Small intestine (tissue), 16 donors: ENCODE results near the gene IRX2. TPM values are rescaled to one million over a fixed set of nuclear protein-coding genes. Genes with fewer than 3 reads are reported as not detected.

ENCODE experiments used
- DNase-seq, 2 donors: peaks; one replicate each; pipeline versions ENCODE4 v3.0.0 to v3.0.0-alpha.2; 2013
- FAIRE-seq: peaks from 2 replicates; lab custom pipeline; 2012; peaks lifted over from hg19 to GRCh38; lab: Jason Lieb, UNC
- H3K27ac ChIP-seq, 3 donors: one replicate each; pipeline ENCODE4 v1.5.1; 2013; ENCODE audit warnings: low read length in 2 of 3, mild to moderate bottlenecking in 2 of 3, control low read depth in 1 of 3, inconsistent platforms in 1 of 3, low read depth in 1 of 3, moderate library complexity in 1 of 3
- H3K27me3 ChIP-seq, 3 donors: one replicate each; pipeline ENCODE4 v1.6.1; 2013; ENCODE audit warnings: low read length in 3 of 3, inconsistent platforms in 1 of 3; ENCODE audit not compliant: control insufficient read depth in 3 of 3, insufficient read depth in 3 of 3
- H3K36me3 ChIP-seq, 3 donors: one replicate each; pipeline ENCODE4 v1.6.1; 2013; ENCODE audit warnings: low read length in 3 of 3, inconsistent platforms in 1 of 3, low read depth in 1 of 3, mild to moderate bottlenecking in 1 of 3, moderate library complexity in 1 of 3; ENCODE audit not compliant: control insufficient read depth in 3 of 3, insufficient read depth in 2 of 3
- H3K4me1 ChIP-seq, 3 donors: one replicate each; pipeline ENCODE4 v1.6.1; 2013; ENCODE audit warnings: low read length in 2 of 3, inconsistent platforms in 1 of 3, low read depth in 1 of 3, mild to moderate bottlenecking in 1 of 3, moderate library complexity in 1 of 3; ENCODE audit not compliant: control insufficient read depth in 3 of 3, insufficient read depth in 2 of 3
- H3K4me3 ChIP-seq, 3 donors: one replicate each; pipeline ENCODE4 v1.5.1; 2013; ENCODE audit warnings: low read length in 3 of 3, control low read depth in 1 of 3, inconsistent platforms in 1 of 3, low read depth in 1 of 3, mild to moderate bottlenecking in 1 of 3, moderate library complexity in 1 of 3
- H3K9me3 ChIP-seq, 2 donors: one replicate each; pipeline ENCODE4 v1.6.1; 2013; ENCODE audit warnings: low read depth in 1 of 2, low read length in 1 of 2; ENCODE audit not compliant: control insufficient read depth in 2 of 2, insufficient read depth in 1 of 2
- WGBS, 3 donors: extraction: QIAGEN DNeasy Blood & Tissue Kit; methylation state at CpG; one replicate each; pipeline ENCODE4 v1.1.7; 2013; 5-methylcytosine and 5-hydroxymethylcytosine counted together
- long read RNA-seq, 10 donors: transcript quantifications; one replicate each; lab custom pipeline, GENCODE V29; 2026
- polyA plus RNA-seq, 4 donors: library from polyadenylated mRNA; stranded (reverse) in 3 of 4; unstranded in 1 of 4; fragments of 200-250 nt in 3 of 4; fragments of 120-200 nt in 1 of 4; gene quantifications; one replicate each; pipeline versions ENCODE4 v1.2.1 to v1.2.3, GENCODE V29; 2013
- donor health status: healthy with polysubstance abuse.
- donor health status: control.
- donor health status: control.
- donor health status: Bipolar disorder and iron deficiency.
- donor health status: healthy.

The IRX2 gene
- under 1 TPM in 1 of 4 donors, not detected in 3; 0.07 TPM for polyA plus RNA-seq
- long read RNA-seq, donor 1 = 0 reads
- long read RNA-seq, donor 2 = 0 reads
- long read RNA-seq, donor 3 = 0 reads
- long read RNA-seq, donor 4 = 0 reads
- long read RNA-seq, donor 5 = 0 reads
- long read RNA-seq, donor 6 = 0 reads
- long read RNA-seq, donor 7 = 0 reads
- long read RNA-seq, donor 8 = 0 reads
- long read RNA-seq, donor 9 = 0 reads
- long read RNA-seq, donor 10 = 0 reads

DNA sequence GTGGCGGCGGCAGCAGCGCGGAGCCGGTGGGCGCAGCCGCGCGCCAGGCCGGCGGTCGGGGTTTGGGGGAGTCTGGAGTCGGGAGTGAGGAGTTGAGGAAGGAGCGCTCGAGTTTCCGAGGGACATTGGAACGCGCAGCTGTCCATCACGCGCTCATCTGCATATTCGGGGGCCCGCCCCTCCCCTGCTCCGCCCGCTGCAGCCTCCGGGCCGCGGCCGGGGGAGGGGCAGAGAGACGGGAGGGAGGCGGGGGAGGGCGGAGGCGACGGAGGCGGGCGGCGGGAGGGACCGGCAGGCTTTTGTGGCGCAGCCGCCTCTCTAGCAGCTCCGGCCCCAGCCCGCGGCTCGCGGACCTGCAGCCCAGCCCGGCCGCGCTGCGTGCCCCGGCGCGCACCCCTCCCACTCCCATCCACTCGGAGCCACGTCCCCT, at the start of gene IRX2:
Gene IRX2 (minus strand): TSS at position 86 of the 430 bp plus-strand sequence. CDS start 264 bp downstream, outside the sequence.
- Histone ChIP-seq H3K9me3 (no peaks in the 10 kb centered on the region), H3K36me3 (no peaks in the 10 kb centered on the region), H3K27me3 (peaks cover 34 to 77% (median 63%) of the 10 kb centered on the region in 3 donors), H3K27ac (no peak within 1 kb of the TSS), H3K4me1 (peaks cover 0 to 3% (median 0%) of the 10 kb centered on the region in 3 donors), H3K4me3 (peak within 1 kb of the TSS in 1 of 3 donors; percentile 46)
- peak; percentile 53 to 61 for DNase-seq
- WGBS, 3 donors = 1 to 6% (median 2%) methylated on average over 14 to 52 of the region's 53 CpGs
- FAIRE-seq = no peak

DNA sequence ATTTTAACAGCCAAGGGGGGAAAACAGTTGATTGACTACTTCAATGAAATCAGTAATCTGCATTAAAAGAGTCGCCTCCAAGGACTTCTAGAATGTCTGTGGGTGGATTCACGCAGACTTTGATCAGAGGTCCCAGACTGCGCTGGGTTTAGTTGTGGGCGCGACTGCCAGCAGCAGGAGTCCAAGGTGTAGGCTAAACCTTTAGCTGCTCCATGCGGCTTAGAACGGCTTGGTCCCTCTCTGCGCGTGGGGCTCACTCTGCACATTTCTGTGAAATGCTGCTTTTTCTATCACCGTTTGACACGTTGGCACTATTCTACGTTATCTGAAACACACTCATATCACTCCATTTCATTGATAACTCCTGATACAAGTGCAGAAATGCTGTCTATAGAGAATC, 48.6 kb upstream of the IRX2 start:
- Histone ChIP-seq H3K9me3 (no peaks in the 10 kb centered on the region), H3K4me3 (no peak overlapping the region), H3K4me1 (no peaks in the 10 kb centered on the region), H3K36me3 (no peaks in the 10 kb centered on the region), H3K27me3 (no peaks in the 10 kb centered on the region), H3K27ac (no peak overlapping the region)
- FAIRE-seq (no peak), DNase-seq (peak in 1 of 2 donors; percentile 4)
- WGBS, 3 donors = 29 to 66% (median 56%) methylated on average over 12 of the region's 12 CpGs

DNA sequence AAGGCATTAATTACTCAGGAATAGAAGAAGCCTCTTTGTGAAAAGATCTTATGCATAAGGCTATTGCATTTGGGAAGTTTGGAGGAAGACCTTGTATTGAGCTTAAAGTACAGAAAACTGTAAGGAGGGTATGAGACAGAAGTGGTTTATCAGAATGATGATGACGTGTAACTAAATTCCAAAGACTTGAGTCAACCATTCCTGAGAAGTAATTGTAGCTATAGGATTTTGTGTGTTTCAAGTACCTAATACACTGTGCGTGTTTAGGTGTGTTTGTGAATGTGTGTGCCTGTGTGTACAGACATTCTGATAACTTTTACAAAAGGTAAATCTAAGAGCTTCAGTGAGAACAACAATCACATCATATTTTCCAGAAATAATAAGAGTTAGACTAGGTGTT, 46.5 kb upstream of the IRX2 start:
- no peak for DNase-seq
- no peak overlapping the region for H3K4me3 ChIP-seq
- no peaks in the 10 kb centered on the region for H3K36me3 ChIP-seq
- no peak for FAIRE-seq
- no peaks in the 10 kb centered on the region for H3K9me3 ChIP-seq
- no peaks in the 10 kb centered on the region for H3K27me3 ChIP-seq
- 45 to 73% (median 66%) methylated on average over 2 of the region's 2 CpGs for WGBS, 3 donors
- no peak overlapping the region for H3K27ac ChIP-seq
- H3K4me1 ChIP-seq = no peaks in the 10 kb centered on the region

DNA sequence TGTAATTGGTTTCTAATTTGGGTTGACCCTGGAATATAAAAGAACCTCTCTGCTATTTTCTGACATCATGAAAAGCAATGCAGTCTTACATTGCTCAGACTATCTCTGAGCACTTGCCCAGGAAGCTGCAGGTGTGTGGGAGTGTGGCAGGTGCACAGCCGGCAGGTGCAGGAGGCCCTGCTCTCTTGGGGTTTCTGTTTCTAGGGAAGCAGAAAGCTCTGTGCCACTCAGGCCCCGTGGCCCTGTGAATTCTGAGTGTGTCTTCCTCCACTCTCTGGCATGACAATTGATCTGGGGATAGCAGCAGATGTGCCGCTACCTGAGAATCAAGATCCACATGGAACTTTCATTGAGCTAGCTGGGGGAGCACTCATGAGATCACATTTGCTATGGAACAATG, 45.7 kb upstream of the IRX2 start:
- Histone ChIP-seq H3K27ac (no peak overlapping the region), H3K36me3 (no peaks in the 10 kb centered on the region), H3K4me1 (no peaks in the 10 kb centered on the region), H3K27me3 (no peaks in the 10 kb centered on the region), H3K4me3 (no peak overlapping the region), H3K9me3 (no peaks in the 10 kb centered on the region)
- DNase-seq (no peak), FAIRE-seq (no peak)
- WGBS, 3 donors = 16 to 49% (median 29%) methylated on average over 3 of the region's 3 CpGs

DNA sequence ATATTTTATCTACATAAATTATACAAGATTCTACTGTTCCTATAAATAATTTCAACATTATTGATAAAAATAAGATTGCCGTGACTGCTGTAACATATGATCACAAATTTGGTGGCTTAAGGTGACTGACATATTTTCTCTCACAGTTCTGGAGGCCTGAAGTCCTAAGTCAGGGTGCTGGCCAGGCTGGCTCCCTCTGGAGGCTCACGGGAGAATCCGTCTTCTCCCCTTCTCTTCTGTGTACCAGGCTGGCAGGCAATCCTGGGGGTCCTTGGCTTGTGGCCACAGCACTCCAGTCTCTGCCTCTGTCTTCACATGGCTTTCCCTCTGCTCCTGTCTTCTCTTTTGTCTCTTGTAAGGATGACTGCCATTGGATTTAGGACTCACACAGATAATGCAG, 31.7 kb upstream of the IRX2 start:
- no peak overlapping the region for H3K4me3 ChIP-seq
- 68 to 83% (median 70%) methylated on average over 3 of the region's 3 CpGs for WGBS, 3 donors
- no peak for FAIRE-seq

DNA sequence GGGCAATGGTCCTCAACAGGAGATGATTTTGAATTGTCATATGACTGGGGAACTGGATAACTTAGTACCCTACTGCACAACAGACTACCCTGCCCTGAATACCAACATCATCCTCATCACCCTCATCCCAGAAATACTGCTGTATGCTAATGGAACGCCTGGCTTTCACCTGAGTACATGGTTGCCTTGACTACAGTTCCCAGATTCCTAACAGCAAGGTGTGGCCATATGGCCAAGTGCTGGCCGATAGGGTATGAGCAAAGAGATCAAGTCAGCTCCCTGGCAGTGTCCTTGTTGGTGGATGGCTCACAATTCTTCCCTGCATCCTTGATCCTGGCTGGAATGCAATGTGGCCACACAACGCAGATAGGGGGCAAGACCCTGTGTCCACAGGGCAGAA, 31.2 kb upstream of the IRX2 start:
- Histone ChIP-seq H3K27ac (no peak overlapping the region), H3K4me3 (no peak overlapping the region), H3K9me3 (no peaks in the 10 kb centered on the region), H3K27me3 (no peaks in the 10 kb centered on the region), H3K36me3 (no peaks in the 10 kb centered on the region), H3K4me1 (no peaks in the 10 kb centered on the region)
- no peak for FAIRE-seq
- 70 to 79% (median 70%) methylated on average over 3 of the region's 3 CpGs for WGBS, 3 donors
- no peak for DNase-seq

More for the DNA sequence above, 31.7 kb upstream of the IRX2 start:
- Histone ChIP-seq H3K4me1 (no peaks in the 10 kb centered on the region), H3K36me3 (no peaks in the 10 kb centered on the region), H3K27ac (no peak overlapping the region), H3K9me3 (no peaks in the 10 kb centered on the region), H3K27me3 (no peaks in the 10 kb centered on the region)
- no peak for DNase-seq

DNA sequence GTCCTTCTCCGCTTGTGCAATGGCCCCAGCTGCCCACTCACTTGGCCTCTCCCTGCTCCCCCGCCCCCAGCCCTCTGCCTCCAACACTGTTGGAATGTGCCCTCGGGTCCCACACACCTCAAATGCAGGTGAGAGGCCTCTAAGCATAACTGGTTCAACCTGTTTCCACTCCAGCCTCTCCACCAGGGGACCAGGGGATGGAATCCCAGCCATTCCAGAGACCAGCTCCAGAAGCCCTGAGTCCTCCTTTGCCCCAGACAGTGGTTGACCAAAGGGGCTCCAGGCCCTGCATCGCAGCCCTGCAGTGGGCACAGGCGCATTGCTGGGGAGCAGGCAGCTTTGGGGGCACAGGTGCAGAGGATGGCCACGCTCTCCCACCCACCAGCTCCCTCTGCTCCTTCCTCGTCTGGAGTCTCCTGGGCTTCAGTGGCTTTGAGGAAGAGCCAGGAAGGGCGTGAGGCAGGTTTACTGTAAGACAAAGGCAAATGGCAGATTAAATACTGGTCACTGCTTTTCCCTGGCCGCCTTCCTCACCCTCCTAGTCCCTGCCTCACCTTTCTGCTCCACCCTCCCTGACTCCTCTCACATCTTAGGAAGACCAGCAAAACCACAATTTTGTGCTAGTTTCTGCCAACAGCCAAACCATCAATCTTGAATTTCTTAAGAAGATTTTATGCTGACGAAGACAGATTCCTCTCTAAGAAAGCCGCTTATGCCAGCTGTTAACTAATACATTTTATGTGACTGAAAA, 29.1 kb upstream of the IRX2 start:
- no peak for FAIRE-seq
- H3K27me3 ChIP-seq = no peaks in the 10 kb centered on the region
- DNase-seq = no peak
- no peaks in the 10 kb centered on the region for H3K4me1 ChIP-seq
- no peak overlapping the region for H3K4me3 ChIP-seq
- no peaks in the 10 kb centered on the region for H3K9me3 ChIP-seq
- 62 to 65% (median 64%) methylated on average over 11 of the region's 11 CpGs for WGBS, 3 donors
- no peak overlapping the region for H3K27ac ChIP-seq
- H3K36me3 ChIP-seq = no peaks in the 10 kb centered on the region

DNA sequence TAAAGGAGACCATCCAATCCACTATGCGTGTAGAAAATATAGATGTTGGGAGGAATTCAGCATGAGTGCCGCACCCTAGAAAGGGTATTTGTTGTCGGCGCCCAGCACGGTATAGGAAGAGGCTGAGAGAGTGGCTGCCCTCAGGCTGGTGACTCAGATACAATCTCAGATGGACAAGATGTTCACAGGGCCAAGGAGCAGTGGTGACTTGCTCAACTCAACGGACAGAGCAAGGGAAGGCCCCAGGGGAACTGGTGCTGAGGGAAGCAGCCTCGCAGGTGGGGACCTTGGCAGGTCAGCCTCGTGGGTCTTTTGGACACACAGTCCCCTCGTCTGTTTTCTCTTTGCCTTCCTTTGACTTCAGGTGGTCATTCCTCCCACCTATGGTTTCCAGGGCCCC, 28.0 kb upstream of the IRX2 start:
- no peak overlapping the region for H3K4me3 ChIP-seq
- 73 to 88% (median 78%) methylated on average over 8 to 9 of the region's 9 CpGs for WGBS, 3 donors
- no peak overlapping the region for H3K27ac ChIP-seq
- FAIRE-seq = no peak
- no peaks in the 10 kb centered on the region for H3K9me3 ChIP-seq
- H3K27me3 ChIP-seq = no peaks in the 10 kb centered on the region
- H3K4me1 ChIP-seq = no peaks in the 10 kb centered on the region
- H3K36me3 ChIP-seq = no peaks in the 10 kb centered on the region
- no peak for DNase-seq
